Astrocyte (in vitro differentiated cells and primary cell): ENCODE measurements around the gene MOB3B. TPM values are rescaled to one million over a fixed set of nuclear protein-coding genes. Genes with fewer than 3 reads are reported as not detected.
A peak's percentile ranks its signal among the peaks of the same experiment; 100 is the strongest.

ENCODE experiments used
- DNase-seq: peaks from one replicate; pipeline ENCODE4 v3.0.0-alpha.2; 2010; ENCODE audit warnings: low read depth
- FAIRE-seq: peaks from 2 replicates; lab custom pipeline; 2011; peaks lifted over from hg19 to GRCh38; lab: Jason Lieb, UNC
- H2AFZ ChIP-seq: 2 replicates; pipeline ENCODE4 v1.6.0; 2012; ENCODE audit warnings: low read depth, low read length, inconsistent platforms
- H3K27ac ChIP-seq: 2 replicates; pipeline ENCODE4 v1.5.1; 2011; ENCODE audit warnings: low read depth, low read length, inconsistent platforms
- H3K27me3 ChIP-seq: 2 replicates; pipeline ENCODE4 v1.6.0; 2011; ENCODE audit warnings: low read length, inconsistent platforms; ENCODE audit not compliant: insufficient read depth
- H3K36me3 ChIP-seq: 2 replicates; pipeline ENCODE4 v1.5.1; 2011; ENCODE audit warnings: low read length, inconsistent platforms; ENCODE audit not compliant: insufficient read depth
- H3K4me1 ChIP-seq: 2 replicates; pipeline ENCODE4 v1.5.1; 2011; ENCODE audit warnings: low read length, inconsistent platforms; ENCODE audit not compliant: insufficient read depth
- H3K4me2 ChIP-seq: 2 replicates; pipeline ENCODE4 v1.6.0; 2012; ENCODE audit warnings: low read length, inconsistent platforms
- H3K4me3 ChIP-seq: 2 replicates; pipeline ENCODE4 v1.5.1; 2011; ENCODE audit warnings: low read depth, mild to moderate bottlenecking, low read length, inconsistent platforms; ENCODE audit not compliant: insufficient read depth
- H3K79me2 ChIP-seq: 2 replicates; pipeline ENCODE4 v1.6.0; 2012; ENCODE audit warnings: mild to moderate bottlenecking, low read length, inconsistent platforms; ENCODE audit not compliant: insufficient read depth
- H3K9ac ChIP-seq: 2 replicates; pipeline ENCODE4 v1.6.0; 2012; ENCODE audit warnings: mild to moderate bottlenecking, low read length, inconsistent platforms
- H3K9me3 ChIP-seq: 2 replicates; pipeline ENCODE4 v1.5.1; 2012; ENCODE audit warnings: low read depth, mild to moderate bottlenecking, low read length, inconsistent platforms; ENCODE audit not compliant: insufficient read depth
- H4K20me1 ChIP-seq: 2 replicates; pipeline ENCODE4 v1.6.0; 2012; ENCODE audit warnings: low read length, inconsistent platforms; ENCODE audit not compliant: insufficient read depth
- H3K27ac Mint-ChIP-seq: one replicate; pipeline ENCODE4 v1.8.0; 2021; ENCODE audit warnings: mild to moderate bottlenecking, mixed read lengths; ENCODE audit not compliant: unreplicated experiment
- H3K27me3 Mint-ChIP-seq: one replicate; pipeline ENCODE4 v1.8.0; 2021; ENCODE audit warnings: low read depth, mixed read lengths; ENCODE audit not compliant: unreplicated experiment
- H3K36me3 Mint-ChIP-seq: one replicate; pipeline ENCODE4 v1.8.0; 2021; ENCODE audit warnings: low read depth, mixed read lengths; ENCODE audit not compliant: unreplicated experiment
- H3K4me1 Mint-ChIP-seq: one replicate; pipeline ENCODE4 v1.8.0; 2021; ENCODE audit warnings: low read depth, mixed read lengths; ENCODE audit not compliant: unreplicated experiment
- H3K4me3 Mint-ChIP-seq: one replicate; pipeline ENCODE4 v1.8.0; 2021; ENCODE audit warnings: mild to moderate bottlenecking, moderate library complexity, mixed read lengths; ENCODE audit not compliant: unreplicated experiment
- H3K9me3 Mint-ChIP-seq: one replicate; pipeline ENCODE4 v1.8.0; 2021; ENCODE audit warnings: mild to moderate bottlenecking, mixed read lengths; ENCODE audit not compliant: unreplicated experiment
- EZH2 ChIP-seq: IDR thresholded peaks from 2 replicates; pipeline ENCODE4 v1.6.1; 2012; ENCODE audit warnings: mild to moderate bottlenecking, low read length, inconsistent platforms; ENCODE audit not compliant: insufficient read depth
- total RNA-seq: library from RNA; stranded (reverse); gene quantifications from 2 replicates; pipeline ENCODE4 v1.2.1, GENCODE V29; 2021
- TF ChIP-seq, protein P1 (sequence below): IDR thresholded peaks from 2 replicates; pipeline ENCODE4 v1.5.1; 2011; ENCODE audit warnings: low read depth, mild to moderate bottlenecking, inconsistent platforms, low read length, moderate library complexity; ENCODE audit not compliant: insufficient read depth

The MOB3B gene
- total RNA-seq, 1 donor from 2014 or later, result 3.9 TPM

DNA sequence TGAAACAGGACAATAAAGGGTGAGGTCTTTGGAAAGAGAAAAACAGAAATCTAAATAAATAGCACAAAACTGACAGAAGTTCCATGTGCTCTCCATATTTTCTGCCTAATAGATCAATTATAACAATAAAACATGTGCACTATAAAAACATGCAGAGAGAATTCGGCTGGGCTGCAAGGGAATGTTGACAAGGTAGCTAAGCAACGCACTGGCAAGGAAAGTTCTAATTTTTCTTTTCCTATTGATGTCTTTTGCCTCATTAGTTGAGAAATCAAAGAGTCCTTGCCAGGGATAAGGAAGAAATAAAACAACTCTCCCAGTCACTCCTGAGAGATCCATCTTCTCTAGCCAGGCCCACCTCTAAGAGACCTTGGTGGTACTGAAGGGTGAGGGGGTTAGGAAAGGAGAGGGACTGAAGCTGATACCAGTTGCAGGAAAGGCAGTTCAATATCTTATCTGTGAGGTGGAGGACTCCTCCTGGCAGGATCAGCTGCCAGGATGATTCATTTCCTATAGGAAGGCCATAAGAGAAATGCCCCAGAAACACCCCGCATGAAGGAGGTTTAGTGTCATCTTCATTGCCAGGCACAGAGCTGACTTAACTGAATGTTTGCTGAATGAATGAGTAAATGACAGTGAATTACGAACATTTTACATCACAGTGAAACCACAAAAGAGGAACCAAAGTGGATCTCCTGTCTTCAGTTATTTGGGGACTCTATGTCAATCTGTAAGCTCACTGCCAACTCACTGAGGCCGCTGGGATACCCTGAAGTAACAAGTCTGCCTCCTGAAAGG, 69.2 kb downstream of the MOB3B start:
- Histone ChIP-seq H4K20me1 (no peaks in the 10 kb centered on the region), H3K4me3 (no peak overlapping the region), H2AFZ (no peak overlapping the region), H3K36me3 (no peaks in the 10 kb centered on the region), H3K9ac (no peak overlapping the region), H3K9me3 (no peaks in the 10 kb centered on the region), H3K27me3 (no peaks in the 10 kb centered on the region), H3K4me2 (no peak overlapping the region), H3K27ac (no peak overlapping the region), H3K4me1 (no peaks in the 10 kb centered on the region), H3K79me2 (no peaks in the 10 kb centered on the region)
- Mint-ChIP-seq H3K4me1 (peaks cover 13% of the 10 kb centered on the region), H3K4me3 (no peak overlapping the region), H3K27me3 (no peaks in the 10 kb centered on the region), H3K27ac (peak overlapping the region; percentile 42), H3K9me3 (no peaks in the 10 kb centered on the region), H3K36me3 (no peaks in the 10 kb centered on the region)
- DNase-seq (no peak), FAIRE-seq (no peak)
- TF ChIP-seq, protein P1, sequence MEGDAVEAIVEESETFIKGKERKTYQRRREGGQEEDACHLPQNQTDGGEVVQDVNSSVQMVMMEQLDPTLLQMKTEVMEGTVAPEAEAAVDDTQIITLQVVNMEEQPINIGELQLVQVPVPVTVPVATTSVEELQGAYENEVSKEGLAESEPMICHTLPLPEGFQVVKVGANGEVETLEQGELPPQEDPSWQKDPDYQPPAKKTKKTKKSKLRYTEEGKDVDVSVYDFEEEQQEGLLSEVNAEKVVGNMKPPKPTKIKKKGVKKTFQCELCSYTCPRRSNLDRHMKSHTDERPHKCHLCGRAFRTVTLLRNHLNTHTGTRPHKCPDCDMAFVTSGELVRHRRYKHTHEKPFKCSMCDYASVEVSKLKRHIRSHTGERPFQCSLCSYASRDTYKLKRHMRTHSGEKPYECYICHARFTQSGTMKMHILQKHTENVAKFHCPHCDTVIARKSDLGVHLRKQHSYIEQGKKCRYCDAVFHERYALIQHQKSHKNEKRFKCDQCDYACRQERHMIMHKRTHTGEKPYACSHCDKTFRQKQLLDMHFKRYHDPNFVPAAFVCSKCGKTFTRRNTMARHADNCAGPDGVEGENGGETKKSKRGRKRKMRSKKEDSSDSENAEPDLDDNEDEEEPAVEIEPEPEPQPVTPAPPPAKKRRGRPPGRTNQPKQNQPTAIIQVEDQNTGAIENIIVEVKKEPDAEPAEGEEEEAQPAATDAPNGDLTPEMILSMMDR, result no peak
- TF ChIP-seq EZH2, result no peak

DNA sequence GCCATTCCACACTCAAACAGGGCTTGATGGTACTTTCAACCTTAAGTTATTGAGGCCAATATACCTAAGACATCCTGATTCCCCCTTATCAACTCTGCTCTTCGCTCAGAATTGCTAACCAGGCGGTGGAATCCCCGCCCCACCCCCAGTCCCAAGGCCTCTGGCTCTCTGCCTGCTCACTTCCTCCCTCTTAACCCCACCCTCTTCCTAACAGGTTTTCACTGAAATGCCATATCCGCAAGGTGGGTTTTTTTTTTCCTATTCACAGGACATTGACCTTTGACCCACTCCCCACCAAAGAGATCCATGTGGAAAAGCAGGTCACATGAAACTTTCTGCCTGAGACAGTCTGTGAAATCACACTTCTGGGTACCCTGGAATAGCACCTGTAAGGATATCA, 72.2 kb downstream of the MOB3B start:
- no peaks in the 10 kb centered on the region for H3K9me3 Mint-ChIP-seq
- FAIRE-seq (no peak), DNase-seq (no peak)
- Histone ChIP-seq H2AFZ (no peak overlapping the region), H3K4me3 (no peak overlapping the region), H3K27ac (no peak overlapping the region), H3K27me3 (no peaks in the 10 kb centered on the region), H4K20me1 (no peaks in the 10 kb centered on the region), H3K9me3 (no peaks in the 10 kb centered on the region), H3K4me1 (peaks cover 4% of the 10 kb centered on the region), H3K4me2 (no peak overlapping the region), H3K36me3 (no peaks in the 10 kb centered on the region), H3K9ac (no peak overlapping the region), H3K79me2 (no peaks in the 10 kb centered on the region)
- no peaks in the 10 kb centered on the region for H3K27me3 Mint-ChIP-seq
- TF ChIP-seq EZH2, result no peak
- TF ChIP-seq, protein P1, result no peak
- H3K4me1 Mint-ChIP-seq, result peaks cover 24% of the 10 kb centered on the region
- no peak overlapping the region for H3K4me3 Mint-ChIP-seq
- H3K36me3 Mint-ChIP-seq, result no peaks in the 10 kb centered on the region
- no peak overlapping the region for H3K27ac Mint-ChIP-seq
